Measurements from ENCODE around the gene SAMD4B.
"Not testable (repeated sequence)": the region's sequence is repeated elsewhere in the genome, so short reads cannot be mapped to it uniquely, and the experiment has no call there.

The SAMD4B gene

GRCh38 chr19:39321117-39321831 lies 20.9 kb upstream of the SAMD4B start:
- Histone ChIP-seq H3K9ac (ENCODE audit: low read depth in 1 of 2, low read length in 2 of 2) (no peak overlapping the region), H3K27me3 (ENCODE audit: control insufficient read depth in 2 of 2, insufficient read depth in 2 of 2, low read length in 2 of 2) (peaks cover 0 to 7% of the 10 kb centered on the region in 2 donors), H3K4me3 (ENCODE audit: low read length in 2 of 2) (peak overlapping the region in 1 of 2 donors; percentile 33), H3K9me3 (ENCODE audit: control insufficient read depth in 2 of 2, low read length in 2 of 2) (no peaks in the 10 kb centered on the region), H3K27ac (ENCODE audit: low read depth in 2 of 2, low read length in 2 of 2) (no peak overlapping the region), H3K36me3 (ENCODE audit: control insufficient read depth in 2 of 2, insufficient read depth in 2 of 2, low read length in 2 of 2) (no peaks in the 10 kb centered on the region), H3K4me1 (ENCODE audit: control insufficient read depth in 2 of 2, insufficient read depth in 2 of 2, low read length in 2 of 2) (no peaks in the 10 kb centered on the region)

DNA sequence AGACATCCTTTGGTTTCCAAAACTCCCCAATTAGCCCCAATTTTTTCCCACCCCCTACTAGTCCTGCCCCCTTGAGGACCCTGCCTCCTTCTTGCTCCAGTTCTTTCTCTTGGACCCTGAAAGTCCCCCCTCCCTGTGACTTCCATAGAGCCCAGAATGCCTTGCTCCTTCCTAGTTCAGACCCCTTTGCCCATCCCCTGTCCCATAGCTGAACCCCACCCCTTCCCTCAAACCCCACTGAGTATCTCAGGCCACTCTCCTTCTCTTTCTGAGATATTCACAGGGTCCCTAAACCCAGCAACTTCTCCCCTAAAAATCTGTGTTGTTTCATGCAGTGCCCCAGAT lies 20.4 kb upstream of the SAMD4B start:
- Histone ChIP-seq H3K4me3 (ENCODE audit: low read length in 2 of 2) (no peak overlapping the region), H3K4me1 (ENCODE audit: control insufficient read depth in 2 of 2, insufficient read depth in 2 of 2, low read length in 2 of 2) (no peaks in the 10 kb centered on the region), H3K9ac (ENCODE audit: low read depth in 1 of 2, low read length in 2 of 2) (no peak overlapping the region), H3K27me3 (ENCODE audit: control insufficient read depth in 2 of 2, insufficient read depth in 2 of 2, low read length in 2 of 2) (peaks cover 0 to 7% of the 10 kb centered on the region in 2 donors), H3K9me3 (ENCODE audit: control insufficient read depth in 2 of 2, low read length in 2 of 2) (no peaks in the 10 kb centered on the region), H3K36me3 (ENCODE audit: control insufficient read depth in 2 of 2, insufficient read depth in 2 of 2, low read length in 2 of 2) (no peaks in the 10 kb centered on the region), H3K27ac (ENCODE audit: low read depth in 2 of 2, low read length in 2 of 2) (no peak overlapping the region)

DNA sequence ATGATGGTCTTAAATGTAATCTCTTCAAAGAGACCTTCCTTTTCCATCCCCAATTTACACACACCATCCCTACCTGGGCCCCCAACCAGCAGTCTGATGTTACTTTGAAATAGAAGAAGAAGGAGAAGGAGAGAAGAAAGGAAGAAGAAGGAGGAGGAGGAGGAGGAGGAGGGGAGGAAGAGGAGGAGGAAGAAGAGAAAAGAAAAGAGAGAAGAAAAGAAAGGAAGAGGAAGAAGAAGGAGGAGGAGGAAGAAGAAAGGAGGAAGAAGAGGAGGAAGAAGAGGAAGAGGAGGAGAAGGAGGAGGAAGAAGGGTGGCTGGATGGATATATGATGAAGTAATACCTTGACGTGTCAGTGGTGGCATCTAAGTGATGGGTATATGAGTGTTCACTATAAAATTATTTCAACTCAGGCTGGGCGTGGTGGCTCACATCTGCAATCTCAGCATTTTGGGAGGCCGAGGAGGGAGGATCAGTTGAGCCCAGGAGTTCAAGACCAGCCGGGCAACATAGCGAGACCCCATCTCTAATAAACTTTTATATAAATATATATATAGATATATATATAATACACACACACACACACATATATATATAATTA lies 17.9 kb upstream of the SAMD4B start:
- Histone ChIP-seq H3K9ac (ENCODE audit: low read depth in 1 of 2, low read length in 2 of 2) (no peak overlapping the region), H3K4me1 (ENCODE audit: control insufficient read depth in 2 of 2, insufficient read depth in 2 of 2, low read length in 2 of 2) (peaks cover 0 to 2% of the 10 kb centered on the region in 2 donors), H3K4me3 (ENCODE audit: low read length in 2 of 2) (no peak overlapping the region), H3K36me3 (ENCODE audit: control insufficient read depth in 2 of 2, insufficient read depth in 2 of 2, low read length in 2 of 2) (peaks cover 0 to 2% of the 10 kb centered on the region in 2 donors), H3K27ac (ENCODE audit: low read depth in 2 of 2, low read length in 2 of 2) (no peak overlapping the region), H3K9me3 (ENCODE audit: control insufficient read depth in 2 of 2, low read length in 2 of 2) (no peaks in the 10 kb centered on the region), H3K27me3 (ENCODE audit: control insufficient read depth in 2 of 2, insufficient read depth in 2 of 2, low read length in 2 of 2) (peaks cover 0 to 3% of the 10 kb centered on the region in 2 donors)

DNA sequence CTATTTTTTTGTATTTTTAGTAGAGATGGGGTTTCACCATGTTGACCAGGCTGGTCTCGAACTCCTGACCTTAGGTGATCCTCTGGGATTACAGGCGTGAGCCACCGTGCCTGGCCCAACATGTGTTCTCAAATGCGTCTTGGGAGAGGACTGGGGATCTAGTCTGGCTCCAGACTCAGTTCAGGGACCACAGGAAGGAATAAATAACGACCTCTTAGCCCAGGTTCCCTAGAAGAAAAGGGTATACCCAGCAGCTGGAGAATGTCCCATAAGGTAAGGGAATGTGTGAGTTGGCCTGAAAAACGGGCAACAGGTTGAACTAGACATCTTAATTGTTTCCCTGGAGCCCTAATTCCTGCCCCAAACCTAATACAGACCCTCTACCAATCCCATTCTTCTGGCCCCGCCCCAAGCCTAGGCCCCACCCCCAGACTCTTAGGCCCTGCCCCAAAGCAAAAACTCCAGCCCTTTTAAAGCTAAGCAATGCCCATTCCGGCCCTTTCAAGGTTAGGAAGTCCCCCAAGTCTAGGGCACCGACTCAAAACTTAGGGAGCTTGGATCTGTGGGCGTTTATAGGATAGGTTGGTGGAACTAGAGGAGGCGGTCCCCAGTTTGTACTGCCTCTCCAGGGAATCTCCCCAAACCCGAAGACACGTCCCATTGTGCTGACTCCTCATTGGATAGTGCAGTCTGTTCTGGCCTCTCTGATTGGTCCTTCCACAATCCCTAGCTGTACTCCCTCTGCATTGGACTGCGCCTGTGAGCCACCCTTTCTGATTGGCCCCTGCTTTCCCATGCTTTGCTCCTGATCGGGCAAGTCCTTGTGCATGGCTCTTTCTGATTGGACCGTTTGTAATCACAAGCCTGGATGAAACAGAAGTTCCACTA lies 16.2 kb upstream of the SAMD4B start:
- Histone ChIP-seq H3K27ac (ENCODE audit: low read depth in 2 of 2, low read length in 2 of 2) (no peak overlapping the region), H3K4me1 (ENCODE audit: control insufficient read depth in 2 of 2, insufficient read depth in 2 of 2, low read length in 2 of 2) (peaks cover 0 to 2% of the 10 kb centered on the region in 2 donors), H3K9ac (ENCODE audit: low read depth in 1 of 2, low read length in 2 of 2) (no peak overlapping the region), H3K36me3 (ENCODE audit: control insufficient read depth in 2 of 2, insufficient read depth in 2 of 2, low read length in 2 of 2) (peaks cover 0 to 2% of the 10 kb centered on the region in 2 donors), H3K9me3 (ENCODE audit: control insufficient read depth in 2 of 2, low read length in 2 of 2) (no peaks in the 10 kb centered on the region), H3K4me3 (ENCODE audit: low read length in 2 of 2) (no peak overlapping the region), H3K27me3 (ENCODE audit: control insufficient read depth in 2 of 2, insufficient read depth in 2 of 2, low read length in 2 of 2) (no peaks in the 10 kb centered on the region)

- H3K4me1 ChIP-seq (ENCODE audit: control insufficient read depth in 2 of 2, insufficient read depth in 2 of 2, low read length in 2 of 2): peaks cover 0 to 2% of the 10 kb centered on the region in 2 donors
- H3K9ac ChIP-seq (ENCODE audit: low read depth in 1 of 2, low read length in 2 of 2): no peak overlapping the region
These were observed 14.7 kb upstream of the SAMD4B start for GRCh38 chr19:39327363-39328045.

GRCh38 chr19:39328046-39328705 lies 14.0 kb upstream of the SAMD4B start:
- H3K27me3 ChIP-seq (ENCODE audit: control insufficient read depth in 2 of 2, insufficient read depth in 2 of 2, low read length in 2 of 2): no peaks in the 10 kb centered on the region
- H3K9ac ChIP-seq (ENCODE audit: low read depth in 1 of 2, low read length in 2 of 2): no peak overlapping the region
- H3K27ac ChIP-seq (ENCODE audit: low read depth in 2 of 2, low read length in 2 of 2): no peak overlapping the region
- peaks cover 0 to 2% of the 10 kb centered on the region in 2 donors for H3K36me3 ChIP-seq (ENCODE audit: control insufficient read depth in 2 of 2, insufficient read depth in 2 of 2, low read length in 2 of 2)
- no peak overlapping the region for H3K4me3 ChIP-seq (ENCODE audit: low read length in 2 of 2)
- peaks cover 0 to 2% of the 10 kb centered on the region in 2 donors for H3K4me1 ChIP-seq (ENCODE audit: control insufficient read depth in 2 of 2, insufficient read depth in 2 of 2, low read length in 2 of 2)
- H3K9me3 ChIP-seq (ENCODE audit: control insufficient read depth in 2 of 2, low read length in 2 of 2): no peaks in the 10 kb centered on the region

More at GRCh38 chr19:39327363-39328045, 14.7 kb upstream of the SAMD4B start:
- Histone ChIP-seq H3K36me3 (ENCODE audit: control insufficient read depth in 2 of 2, insufficient read depth in 2 of 2, low read length in 2 of 2) (peaks cover 0 to 2% of the 10 kb centered on the region in 2 donors), H3K27ac (ENCODE audit: low read depth in 2 of 2, low read length in 2 of 2) (no peak overlapping the region), H3K4me3 (ENCODE audit: low read length in 2 of 2) (no peak overlapping the region), H3K9me3 (ENCODE audit: control insufficient read depth in 2 of 2, low read length in 2 of 2) (no peaks in the 10 kb centered on the region), H3K27me3 (ENCODE audit: control insufficient read depth in 2 of 2, insufficient read depth in 2 of 2, low read length in 2 of 2) (no peaks in the 10 kb centered on the region)

DNA sequence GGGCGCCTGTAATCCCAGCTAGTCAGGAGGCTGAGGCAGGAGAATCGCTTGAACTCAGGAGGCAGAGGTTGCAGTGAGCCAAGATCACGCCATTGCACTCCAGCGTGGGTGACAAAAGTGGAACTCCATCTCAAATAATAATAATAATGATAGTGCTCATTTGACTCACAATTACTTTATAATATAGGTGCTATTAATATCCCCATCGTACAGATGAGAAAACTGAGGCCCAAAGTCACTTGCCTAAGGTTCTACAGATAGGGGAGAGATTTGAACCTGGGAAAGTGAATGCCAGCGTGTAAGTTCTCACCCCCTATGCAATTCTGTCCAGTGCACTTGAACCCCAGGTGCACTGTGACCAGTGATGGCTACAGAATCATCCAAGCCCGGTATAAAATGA lies 12.3 kb upstream of the SAMD4B start:
- Histone ChIP-seq H3K4me1 (ENCODE audit: control insufficient read depth in 2 of 2, insufficient read depth in 2 of 2, low read length in 2 of 2) (peaks cover 0 to 2% of the 10 kb centered on the region in 2 donors), H3K4me3 (ENCODE audit: low read length in 2 of 2) (no peak overlapping the region), H3K9me3 (ENCODE audit: control insufficient read depth in 2 of 2, low read length in 2 of 2) (no peaks in the 10 kb centered on the region), H3K27me3 (ENCODE audit: control insufficient read depth in 2 of 2, insufficient read depth in 2 of 2, low read length in 2 of 2) (no peaks in the 10 kb centered on the region), H3K27ac (ENCODE audit: low read depth in 2 of 2, low read length in 2 of 2) (no peak overlapping the region), H3K9ac (ENCODE audit: low read depth in 1 of 2, low read length in 2 of 2) (no peak overlapping the region), H3K36me3 (ENCODE audit: control insufficient read depth in 2 of 2, insufficient read depth in 2 of 2, low read length in 2 of 2) (peaks cover 0 to 2% of the 10 kb centered on the region in 2 donors)

GRCh38 chr19:39332293-39332692 lies 9.9 kb upstream of the SAMD4B start:
- Histone ChIP-seq H3K27me3 (ENCODE audit: control insufficient read depth in 2 of 2, insufficient read depth in 2 of 2, low read length in 2 of 2) (no peaks in the 10 kb centered on the region), H3K27ac (ENCODE audit: low read depth in 2 of 2, low read length in 2 of 2) (no peak overlapping the region), H3K9ac (ENCODE audit: low read depth in 1 of 2, low read length in 2 of 2) (no peak overlapping the region), H3K36me3 (ENCODE audit: control insufficient read depth in 2 of 2, insufficient read depth in 2 of 2, low read length in 2 of 2) (peaks cover 0 to 2% of the 10 kb centered on the region in 2 donors), H3K9me3 (ENCODE audit: control insufficient read depth in 2 of 2, low read length in 2 of 2) (no peaks in the 10 kb centered on the region), H3K4me1 (ENCODE audit: control insufficient read depth in 2 of 2, insufficient read depth in 2 of 2, low read length in 2 of 2) (peaks cover 0 to 2% of the 10 kb centered on the region in 2 donors), H3K4me3 (ENCODE audit: low read length in 2 of 2) (no peak overlapping the region)

DNA sequence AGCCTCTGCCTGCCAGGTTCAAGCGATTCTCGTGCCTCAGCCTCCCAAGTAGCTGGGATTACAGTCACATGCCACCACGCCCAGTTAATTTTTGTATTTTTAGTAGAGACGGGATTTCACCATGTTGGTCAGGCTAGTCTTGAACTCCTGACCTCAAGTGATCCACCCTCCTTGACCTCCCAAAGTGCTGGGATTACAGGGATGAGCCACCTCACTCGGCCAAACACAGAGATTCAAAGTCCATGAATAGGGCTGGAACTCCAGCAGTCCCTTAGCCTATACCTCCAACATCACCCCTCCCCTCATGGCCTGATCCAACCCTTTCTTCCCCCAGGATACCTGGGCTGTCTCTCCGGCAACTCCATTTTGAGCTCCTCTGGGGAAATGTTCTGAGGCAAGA lies 9.5 kb upstream of the SAMD4B start:
- H3K9ac ChIP-seq (ENCODE audit: low read depth in 1 of 2, low read length in 2 of 2); H3K4me3 ChIP-seq (ENCODE audit: low read length in 2 of 2); H3K9me3 ChIP-seq (ENCODE audit: control insufficient read depth in 2 of 2, low read length in 2 of 2); H3K36me3 ChIP-seq (ENCODE audit: control insufficient read depth in 2 of 2, insufficient read depth in 2 of 2, low read length in 2 of 2); H3K27me3 ChIP-seq (ENCODE audit: control insufficient read depth in 2 of 2, insufficient read depth in 2 of 2, low read length in 2 of 2); H3K4me1 ChIP-seq (ENCODE audit: control insufficient read depth in 2 of 2, insufficient read depth in 2 of 2, low read length in 2 of 2); H3K27ac ChIP-seq (ENCODE audit: low read depth in 2 of 2, low read length in 2 of 2): not testable (repeated sequence)

Data from mucosa of rectum (tissue), 2 donors.